GM19025 (cell line): ENCODE measurements around the gene SEPSECS.

Source experiments
- ATAC-seq: cut with Tn5 transposase; IDR thresholded peaks from one replicate; pipeline ENCODE4 v1.9.1; 2021; ENCODE audit warnings: mild to moderate bottlenecking, low read depth, moderate library complexity; ENCODE audit not compliant: unreplicated experiment

SEPSECS gene

GRCh38 chr4:25111648-25112196 lies 48.5 kb downstream of the SEPSECS start:
- no peak for ATAC-seq

GRCh38 chr4:25110527-25111329 lies 49.5 kb downstream of the SEPSECS start:
- no peak for ATAC-seq

GRCh38 chr4:25109511-25109910 lies 50.7 kb downstream of the SEPSECS start:
- no peak for ATAC-seq

- no peak for ATAC-seq
These were observed 51.7 kb downstream of the SEPSECS start for GRCh38 chr4:25108556-25108955.

- ATAC-seq, result no peak
These were observed 52.3 kb downstream of the SEPSECS start for GRCh38 chr4:25107827-25108516.

DNA sequence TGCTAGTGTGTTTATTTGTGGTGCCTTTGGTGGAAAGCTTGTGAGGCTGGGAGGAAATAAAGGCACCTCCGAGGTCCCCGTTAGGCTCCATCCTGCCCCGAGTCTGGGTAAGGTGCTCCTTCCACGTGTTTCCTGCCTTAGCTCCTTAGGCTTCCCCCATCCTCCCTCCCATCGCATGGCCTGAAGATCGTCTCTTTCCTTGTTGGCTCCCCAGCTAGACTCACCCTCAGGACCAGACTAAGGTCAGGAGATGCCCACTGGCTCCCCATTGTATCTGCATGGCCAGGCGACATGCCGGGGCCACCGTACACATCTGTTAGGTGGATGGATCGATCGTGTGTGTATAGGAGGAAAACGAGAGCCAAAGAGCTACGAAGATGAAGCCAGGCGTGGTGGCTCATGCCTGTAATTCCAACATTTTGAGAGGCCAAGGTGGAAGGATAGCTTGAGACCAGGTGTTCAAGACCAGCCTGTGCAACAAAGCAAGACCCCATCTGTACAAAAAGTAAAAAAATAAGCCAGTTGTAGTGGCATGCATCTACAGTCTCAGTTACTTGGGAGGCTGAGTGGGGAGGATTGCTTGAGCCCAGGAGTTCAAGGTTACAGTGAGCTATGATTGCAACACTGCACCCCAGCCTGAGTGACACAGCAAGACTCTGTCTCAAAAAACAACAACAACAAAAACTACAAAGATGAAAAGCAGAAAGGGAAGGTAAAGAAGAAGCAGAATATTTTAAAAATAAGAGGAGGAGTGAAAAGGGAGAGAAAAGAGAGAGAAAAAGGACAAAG lies 53.7 kb downstream of the SEPSECS start:
- no peak for ATAC-seq

DNA sequence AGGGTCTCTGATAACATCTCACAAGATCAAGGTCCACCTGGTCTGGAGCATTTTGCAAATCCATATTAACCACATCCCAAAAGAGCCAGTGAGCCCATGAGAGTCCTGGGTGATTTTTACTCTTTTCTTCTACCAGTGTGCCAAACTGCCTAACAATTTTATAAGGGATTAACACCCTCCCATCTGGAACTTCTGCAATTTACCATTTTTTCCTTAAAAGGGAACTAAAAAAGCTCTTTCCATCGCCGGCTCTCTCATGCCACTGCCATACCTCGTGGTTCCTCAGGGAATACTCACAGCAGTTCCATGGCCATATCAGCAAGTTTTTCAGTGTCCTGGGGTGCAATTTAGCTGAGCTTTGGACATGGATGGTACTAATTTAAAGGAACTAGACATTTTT lies 55.7 kb downstream of the SEPSECS start:
- no peak for ATAC-seq

DNA sequence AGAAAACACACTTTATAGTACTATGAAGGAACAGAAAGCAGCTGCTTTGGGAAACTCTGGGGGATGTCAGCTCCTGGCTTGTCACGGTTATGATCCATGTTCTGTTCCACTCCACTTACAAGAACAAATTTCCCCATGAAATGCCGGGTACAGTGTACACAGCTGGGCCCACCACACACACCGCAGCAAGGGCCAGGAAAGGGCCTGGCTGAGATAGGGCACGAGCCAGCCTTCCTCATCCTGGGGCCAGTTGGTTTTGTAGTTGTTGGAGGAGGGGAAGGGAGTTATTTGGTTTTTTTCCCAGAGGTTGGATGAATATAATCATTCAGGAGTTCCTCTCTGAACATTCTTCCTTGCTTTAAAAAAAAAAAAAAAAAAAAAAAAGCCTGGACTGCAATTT lies 56.8 kb downstream of the SEPSECS start:
- ATAC-seq, result no peak

GRCh38 chr4:25101836-25102235 lies 58.4 kb downstream of the SEPSECS start:
- ATAC-seq, result no peak

DNA sequence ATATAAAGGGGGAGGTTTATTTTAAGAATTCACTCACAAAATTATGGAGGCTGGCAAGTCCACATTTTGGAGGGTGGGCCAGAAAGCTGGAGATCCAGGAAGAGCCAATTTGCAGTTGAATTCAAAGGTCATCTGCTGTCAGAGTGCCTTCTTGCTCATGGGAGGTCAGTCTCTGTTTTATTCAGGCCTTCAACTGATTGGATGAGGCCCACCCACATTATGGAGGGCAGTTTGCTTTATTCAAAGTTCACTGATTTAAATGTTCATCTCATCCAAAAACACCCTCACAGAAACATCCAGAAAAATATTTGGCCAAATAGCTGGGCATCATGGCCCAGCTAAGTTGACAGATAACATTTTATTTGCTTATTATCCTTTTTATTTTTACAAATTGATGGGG lies 59.5 kb downstream of the SEPSECS start:
- no peak for ATAC-seq

DNA sequence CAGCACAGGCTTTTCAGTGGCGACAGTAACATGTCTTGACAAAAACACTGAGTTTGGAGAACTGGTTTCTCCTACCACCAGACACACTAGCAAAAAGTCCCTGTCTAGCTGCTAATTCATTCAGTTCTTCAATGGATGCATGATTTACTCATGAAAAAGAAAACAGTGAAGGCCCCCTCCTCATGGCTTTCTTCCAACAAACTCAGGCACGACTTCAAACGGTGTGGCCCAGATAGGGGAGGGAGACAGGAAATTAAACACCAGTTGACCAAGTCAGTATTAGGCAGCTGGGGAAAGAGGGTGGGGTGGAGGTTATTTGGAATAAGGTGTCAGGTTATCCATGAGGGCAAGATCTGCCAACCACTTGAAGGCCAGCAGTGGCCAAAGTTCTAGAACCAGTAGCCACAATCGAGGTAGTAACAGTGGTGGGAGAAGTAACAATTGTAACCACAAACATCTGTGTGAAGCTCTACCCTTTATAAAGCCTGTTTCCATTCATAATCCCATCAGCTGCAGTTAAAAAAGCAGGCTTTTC lies 60.2 kb downstream of the SEPSECS start:
- ATAC-seq, result no peak

DNA sequence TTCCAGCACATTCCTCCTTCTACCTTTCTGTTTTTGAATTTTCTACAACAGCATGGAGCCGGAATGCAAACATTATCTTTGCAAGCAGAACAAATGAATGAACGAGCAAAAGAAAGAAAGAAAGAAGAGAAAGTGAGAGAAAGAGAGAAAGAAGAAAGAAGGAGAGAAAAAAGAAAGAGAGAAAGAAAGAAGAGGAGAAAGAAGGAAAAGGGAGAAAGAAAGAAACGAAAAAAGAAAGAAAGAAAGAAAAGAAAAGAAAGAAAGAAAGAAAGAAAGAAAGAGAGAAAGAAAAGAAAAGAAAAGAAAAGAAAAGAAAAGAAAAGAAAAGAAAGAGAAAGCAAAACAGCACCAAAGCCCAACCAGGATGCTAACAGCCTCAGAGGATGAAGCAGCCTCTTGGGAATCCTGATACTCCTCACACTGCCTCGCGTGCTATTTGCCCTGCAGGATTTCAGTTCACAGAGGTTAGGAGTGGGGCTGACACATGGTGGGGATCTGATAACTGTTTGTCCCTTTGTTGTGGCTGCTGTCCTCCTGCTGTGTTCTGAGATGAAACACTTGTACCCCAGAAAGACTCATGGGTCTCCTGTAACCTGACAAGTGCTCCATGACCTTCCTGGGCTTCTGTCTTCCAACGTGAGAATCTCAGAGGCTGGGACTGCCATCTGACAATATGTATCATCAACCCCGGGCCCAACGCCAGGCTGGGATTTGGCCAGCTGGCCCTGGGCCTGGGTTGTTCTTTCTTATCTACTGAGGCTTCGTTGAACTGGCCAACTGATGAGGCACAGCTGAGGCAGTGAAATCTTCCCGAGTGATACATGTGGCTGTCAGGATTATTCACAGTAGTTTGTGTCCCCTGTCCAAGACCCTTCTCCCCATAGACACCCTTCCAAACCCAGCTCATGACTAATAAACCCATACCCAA lies 61.0 kb downstream of the SEPSECS start:
- no peak for ATAC-seq

DNA sequence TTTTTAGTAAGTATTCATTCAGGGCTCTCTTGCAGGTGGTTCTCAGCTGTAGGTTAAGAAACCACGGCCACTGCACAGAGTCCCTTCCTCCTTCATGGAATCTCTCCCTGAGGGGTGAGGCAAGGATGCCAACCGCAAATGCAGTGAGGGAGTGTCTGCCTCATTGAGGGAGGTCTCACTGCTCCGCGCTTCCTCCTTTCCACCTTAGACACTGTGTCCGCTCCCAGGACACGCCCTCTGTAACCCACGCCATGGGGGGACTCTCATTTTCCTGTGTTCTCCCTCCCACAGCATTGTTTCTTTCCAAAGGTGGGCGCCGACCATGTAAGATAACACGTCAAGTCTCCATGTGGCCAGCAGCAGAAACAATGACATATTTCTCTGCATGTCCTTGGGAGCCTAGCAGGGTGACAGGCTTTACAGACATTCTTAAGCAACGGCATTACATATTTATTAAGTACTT lies 63.2 kb downstream of the SEPSECS start:
- ATAC-seq, result no peak

DNA sequence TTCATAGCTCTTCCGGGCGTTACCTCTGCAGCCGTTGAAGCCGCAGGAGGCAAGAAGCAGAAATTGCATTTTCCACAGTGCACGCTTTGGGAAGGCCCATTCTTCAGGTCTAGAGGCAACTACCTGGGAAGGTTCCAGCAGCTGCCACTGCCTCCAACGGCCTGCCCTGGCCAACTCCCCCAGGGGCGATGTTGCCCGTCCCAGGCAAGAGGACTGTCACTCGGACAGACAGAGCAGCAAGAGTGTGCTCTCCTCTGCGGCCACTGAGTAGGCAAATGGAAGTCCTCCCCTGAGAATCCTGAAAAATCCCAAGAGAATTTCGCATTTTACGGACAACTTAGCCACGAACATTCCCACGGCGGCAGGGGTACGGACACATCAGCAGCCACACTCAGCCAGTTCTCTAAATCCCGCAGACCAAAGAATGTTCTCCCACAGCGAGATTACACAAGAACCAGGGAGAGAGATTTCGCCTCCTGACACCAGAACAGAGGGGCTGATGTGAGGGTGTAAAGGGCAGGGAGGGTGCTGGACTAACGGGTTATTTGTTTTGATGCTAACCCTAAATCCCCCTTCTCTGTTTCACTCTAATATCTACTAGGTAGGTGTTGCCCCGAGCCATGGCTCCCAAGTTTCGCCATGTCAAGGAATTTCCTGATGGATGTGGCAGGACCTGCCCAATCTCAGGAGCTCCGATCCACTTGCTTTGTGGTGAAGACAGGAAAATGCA lies 63.8 kb downstream of the SEPSECS start:
- no peak for ATAC-seq

- no peak for ATAC-seq
These were observed 64.4 kb downstream of the SEPSECS start for GRCh38 chr4:25095837-25096236.

DNA sequence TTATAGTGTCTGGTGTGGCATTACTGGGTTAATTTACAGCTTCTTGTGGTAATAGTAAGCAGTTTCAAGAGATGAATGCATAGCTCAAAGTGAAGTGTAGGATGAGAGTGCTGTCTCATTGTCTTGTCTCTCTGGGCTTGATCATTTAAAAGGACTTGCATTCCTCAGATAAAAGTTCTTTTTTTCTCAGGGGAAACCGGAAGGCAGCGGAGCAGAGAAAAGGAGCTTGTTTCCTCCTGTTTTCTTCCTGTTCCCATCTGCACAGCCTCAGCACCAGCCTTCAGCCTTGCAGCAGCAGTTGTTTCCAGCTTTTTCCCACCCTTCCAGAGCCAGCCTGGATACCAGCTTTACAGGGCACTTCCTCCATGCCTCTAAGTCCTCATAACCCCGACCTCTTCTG lies 68.1 kb downstream of the SEPSECS start:
- ATAC-seq, result no peak

DNA sequence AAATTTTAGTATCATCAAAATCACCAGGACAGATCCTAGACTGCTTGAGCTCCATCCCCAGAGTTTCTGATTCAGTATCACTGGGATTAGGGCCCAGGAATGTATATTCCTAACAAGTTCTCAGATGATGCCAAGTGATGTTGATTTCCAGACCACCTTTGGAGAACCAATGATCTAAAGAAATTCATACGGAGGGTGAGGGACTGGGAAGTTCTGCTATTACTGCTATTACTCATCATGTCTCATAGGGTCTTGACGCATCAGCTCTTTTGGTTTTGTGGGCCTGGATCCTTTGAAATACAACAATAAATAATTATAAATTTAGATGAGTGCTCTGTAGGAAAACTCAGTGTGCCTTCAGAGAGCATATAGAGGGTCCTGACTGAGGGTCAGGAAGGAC lies 69.7 kb downstream of the SEPSECS start:
- no peak for ATAC-seq

- ATAC-seq, result no peak
These were observed 71.0 kb downstream of the SEPSECS start for GRCh38 chr4:25089051-25089763.
